HEK293 (cell line): ENCODE data around the gene MPG.

Experiments
- CTCF ChIP-seq: fragments of 450-650 bp; formaldehyde crosslinking; IDR thresholded peaks from 2 replicates; pipeline ENCODE4 v1.5.1; 2016; ENCODE audit warnings: missing biosample characterization, missing genetic modification characterization
- REST ChIP-seq: fragments of 450-650 bp; formaldehyde crosslinking; IDR thresholded peaks from 2 replicates; pipeline ENCODE4 v1.5.1; 2016; ENCODE audit warnings: missing biosample characterization, missing genetic modification characterization
- ZNF132 ChIP-seq: fragments of 450-650 bp; formaldehyde crosslinking; IDR thresholded peaks from 2 replicates; pipeline ENCODE4 v1.5.1; 2017; ENCODE audit warnings: missing biosample characterization, missing genetic modification characterization, borderline replicate concordance
- ZNF16 ChIP-seq: fragments of 450-650 bp; formaldehyde crosslinking; IDR thresholded peaks from 2 replicates; pipeline ENCODE4 v1.5.1; 2016; ENCODE audit warnings: low read depth, missing biosample characterization, missing genetic modification characterization
- ZNF530 ChIP-seq: fragments of 450-650 bp; formaldehyde crosslinking; IDR thresholded peaks from 2 replicates; pipeline ENCODE4 v1.5.1; 2016; ENCODE audit warnings: low read depth, missing biosample characterization, missing genetic modification characterization
- ZNF626 ChIP-seq: fragments of 450-650 bp; sonication (Bioruptor Pico); formaldehyde crosslinking; IDR thresholded peaks from 2 replicates; pipeline ENCODE4 v1.5.1; 2018; ENCODE audit warnings: missing biosample characterization, missing genetic modification characterization, inconsistent platforms

- TF ChIP-seq ZNF530 (tag by site-specific recombination) (no peak), ZNF626 (tag by site-specific recombination) (no peak), REST (tag by site-specific recombination) (no peak), CTCF (tag by site-specific recombination) (no peak), ZNF16 (tag by site-specific recombination) (no peak), ZNF132 (no peak)
These were observed 9.9 kb upstream of the MPG start for GRCh38 chr16:67884-68789.
